Measurements from ENCODE around the gene SCARF1.
"Not testable (repeated sequence)": the region's sequence is repeated elsewhere in the genome, so short reads cannot be mapped to it uniquely, and the experiment has no call there.

SCARF1 gene

DNA sequence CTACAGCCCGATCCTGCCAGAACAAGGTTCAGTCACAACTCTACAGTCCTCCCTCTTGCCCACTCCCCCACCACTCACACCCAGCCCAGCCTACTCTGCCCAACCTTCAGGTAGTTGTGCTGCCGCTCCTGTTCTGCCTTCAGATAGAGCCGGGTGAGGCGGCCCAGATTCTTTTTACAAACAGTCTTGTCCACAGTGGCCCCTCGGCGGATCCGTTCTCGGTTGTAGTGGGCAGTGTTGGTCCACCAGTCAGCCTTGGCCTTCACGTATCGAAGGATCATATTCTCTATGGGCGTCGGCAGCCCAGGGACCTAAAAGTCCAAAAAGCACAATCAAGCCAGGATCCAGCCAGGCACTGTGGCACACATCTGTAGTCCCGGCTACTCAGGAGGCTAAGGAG is 30.9 kb upstream of the SCARF1 start:
- Histone ChIP-seq H3K4ac (ENCODE audit: low read length) (no peak overlapping the region), H3K18ac (ENCODE audit: low read length) (no peak overlapping the region), H3K14ac (ENCODE audit: low read length) (no peak overlapping the region), H4K91ac (ENCODE audit: low read depth, low read length, poor library complexity) (no peak overlapping the region), H3K27me3 (ENCODE audit: control insufficient read depth in 3 of 3, insufficient read depth in 3 of 3, low read depth in 1 of 3, low read length in 3 of 3) (no peaks in the 10 kb centered on the region), H3K4me2 (ENCODE audit: insufficient read depth, low read length, poor library complexity, severe bottlenecking) (no peak overlapping the region), H2BK15ac (ENCODE audit: low read length) (no peak overlapping the region), H3K23ac (ENCODE audit: low read depth, low read length, poor library complexity) (no peak overlapping the region), H3K9me3 (replicated peaks in 1 of 2; ENCODE audit: control insufficient read depth in 2 of 2, insufficient read depth in 1 of 2, low read depth in 1 of 2, low read length in 2 of 2) (peaks cover 0 to 2% of the 10 kb centered on the region in 2 donors), H2BK5ac (ENCODE audit: low read length) (no peak overlapping the region), H3K4me1 (ENCODE audit: control insufficient read depth in 2 of 2, insufficient read depth in 1 of 2, low read depth in 1 of 2, low read length in 2 of 2) (no peaks in the 10 kb centered on the region), H3K27ac (replicated peaks; ENCODE audit: low read length) (no peak overlapping the region), H2AK5ac (ENCODE audit: low read depth, low read length) (no peak overlapping the region), H3K36me3 (replicated peaks in 1 of 2; ENCODE audit: control insufficient read depth in 2 of 2, insufficient read depth in 2 of 2, low read length in 2 of 2) (peaks cover 80 to 97% of the 10 kb centered on the region in 2 donors), H2AFZ (ENCODE audit: low read length) (no peak overlapping the region), H2BK120ac (ENCODE audit: low read depth, low read length) (no peak overlapping the region), H2BK12ac (ENCODE audit: low read length) (no peak overlapping the region), H3K79me1 (ENCODE audit: low read depth, low read length) (peaks cover 5% of the 10 kb centered on the region), H3K9ac (ENCODE audit: low read depth, low read length, poor library complexity) (no peak overlapping the region), H3K4me3 (ENCODE audit: low read length in 2 of 2) (no peak overlapping the region), H4K8ac (ENCODE audit: low read depth, low read length) (no peak overlapping the region)
- no peak for DNase-seq (ENCODE audit: low spot score)
- no CpG with 5 or more reads among the region's 13 CpGs for WGBS, 2 donors (ENCODE audit: extremely low coverage in 2 of 2, insufficient read length in 2 of 2, insufficient replicate concordance in 1 of 2)

DNA sequence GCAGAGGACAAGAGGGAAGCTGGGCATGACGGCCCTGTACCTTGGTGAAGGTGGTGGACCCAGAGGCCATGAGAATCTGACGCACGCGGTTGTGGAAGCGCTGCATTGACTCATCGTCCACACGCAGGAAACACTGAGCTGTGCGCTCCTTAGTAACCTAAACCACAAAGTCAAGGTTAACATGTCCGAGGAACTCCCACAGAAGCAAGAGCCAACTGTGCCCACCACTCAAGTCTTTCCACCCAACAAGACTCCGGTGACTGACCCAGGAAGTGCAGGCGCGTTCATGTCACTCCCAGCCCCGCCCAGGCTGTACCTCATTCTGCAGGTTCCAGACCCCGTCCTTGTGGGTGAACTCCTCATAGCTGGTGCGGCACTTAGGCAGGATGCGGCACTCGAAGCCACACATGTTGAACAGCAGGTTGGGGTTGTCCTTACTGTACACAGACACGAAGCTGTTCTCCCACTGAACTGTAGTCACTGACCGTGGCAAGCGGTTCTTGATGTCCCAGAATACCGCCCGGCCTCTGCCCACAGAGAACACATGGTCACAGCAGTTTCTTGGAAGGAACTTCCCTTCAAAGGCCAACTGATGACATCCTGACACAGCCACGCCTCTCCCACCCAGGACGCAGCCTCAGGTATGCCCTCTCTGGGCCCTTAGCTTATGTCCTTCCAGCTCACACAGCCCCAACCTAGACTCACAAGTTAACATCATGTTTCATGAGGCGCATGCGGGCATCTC is 27.7 kb upstream of the SCARF1 start:
- peak overlapping the region; percentile 53 for H3K9ac ChIP-seq (ENCODE audit: low read depth, low read length, poor library complexity)
- H3K18ac ChIP-seq (ENCODE audit: low read length) = no peak overlapping the region
- no peak overlapping the region for H3K4ac ChIP-seq (ENCODE audit: low read length)
- H2BK12ac ChIP-seq (ENCODE audit: low read length) = no peak overlapping the region
- H4K8ac ChIP-seq (ENCODE audit: low read depth, low read length) = no peak overlapping the region
- no peak overlapping the region for H3K27ac ChIP-seq (replicated peaks; ENCODE audit: low read length)
- H4K91ac ChIP-seq (ENCODE audit: low read depth, low read length, poor library complexity) = no peak overlapping the region
- peak overlapping the region; percentile 76 for H3K23ac ChIP-seq (ENCODE audit: low read depth, low read length, poor library complexity)
- no peak overlapping the region for H2BK5ac ChIP-seq (ENCODE audit: low read length)
- peaks cover 0 to 2% of the 10 kb centered on the region in 2 donors for H3K9me3 ChIP-seq (replicated peaks in 1 of 2; ENCODE audit: control insufficient read depth in 2 of 2, insufficient read depth in 1 of 2, low read depth in 1 of 2, low read length in 2 of 2)
- no peaks in the 10 kb centered on the region for H3K4me1 ChIP-seq (ENCODE audit: control insufficient read depth in 2 of 2, insufficient read depth in 1 of 2, low read depth in 1 of 2, low read length in 2 of 2)
- no peak overlapping the region for H2AK5ac ChIP-seq (ENCODE audit: low read depth, low read length)
- peaks cover 70 to 97% of the 10 kb centered on the region in 2 donors for H3K36me3 ChIP-seq (replicated peaks in 1 of 2; ENCODE audit: control insufficient read depth in 2 of 2, insufficient read depth in 2 of 2, low read length in 2 of 2)
- no peak overlapping the region for H2BK15ac ChIP-seq (ENCODE audit: low read length)
- DNase-seq (ENCODE audit: low spot score) = no peak
- WGBS, 2 donors (ENCODE audit: extremely low coverage in 2 of 2, insufficient read length in 2 of 2, insufficient replicate concordance in 1 of 2) = no CpG with 5 or more reads among the region's 26 CpGs
- no peak overlapping the region for H2BK120ac ChIP-seq (ENCODE audit: low read depth, low read length)
- no peak overlapping the region for H2AFZ ChIP-seq (ENCODE audit: low read length)
- H3K27me3 ChIP-seq (ENCODE audit: control insufficient read depth in 3 of 3, insufficient read depth in 3 of 3, low read depth in 1 of 3, low read length in 3 of 3) = no peaks in the 10 kb centered on the region
- peaks cover 3% of the 10 kb centered on the region for H3K79me1 ChIP-seq (ENCODE audit: low read depth, low read length)
- no peak overlapping the region for H3K4me3 ChIP-seq (ENCODE audit: low read length in 2 of 2)
- H3K14ac ChIP-seq (ENCODE audit: low read length) = no peak overlapping the region
- H3K4me2 ChIP-seq (ENCODE audit: insufficient read depth, low read length, poor library complexity, severe bottlenecking) = no peak overlapping the region

DNA sequence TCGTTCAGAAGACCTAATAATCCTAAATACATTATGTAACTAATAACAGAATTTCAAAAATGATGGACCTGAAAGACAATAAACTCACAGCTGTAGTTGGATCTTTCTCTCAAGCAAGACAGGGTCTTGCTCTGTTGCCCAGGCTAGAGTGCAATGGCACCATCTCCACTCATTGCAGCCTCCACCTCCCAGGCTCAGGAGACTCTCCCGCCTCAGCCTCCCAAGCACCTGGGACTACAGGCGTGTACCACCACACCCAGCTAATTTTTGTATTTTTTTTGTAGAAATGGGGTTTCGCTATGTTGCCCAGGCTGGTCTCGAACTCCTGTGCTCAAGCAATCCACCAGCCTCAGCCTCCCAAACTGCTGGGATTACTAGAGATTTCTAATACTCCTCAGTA is 18.4 kb upstream of the SCARF1 start:
- H3K4ac ChIP-seq (ENCODE audit: low read length); H2BK5ac ChIP-seq (ENCODE audit: low read length); H3K4me2 ChIP-seq (ENCODE audit: insufficient read depth, low read length, poor library complexity, severe bottlenecking); H2BK120ac ChIP-seq (ENCODE audit: low read depth, low read length); H3K18ac ChIP-seq (ENCODE audit: low read length); DNase-seq (ENCODE audit: low spot score); H4K91ac ChIP-seq (ENCODE audit: low read depth, low read length, poor library complexity); H3K4me1 ChIP-seq (ENCODE audit: control insufficient read depth in 2 of 2, insufficient read depth in 1 of 2, low read depth in 1 of 2, low read length in 2 of 2); H2BK12ac ChIP-seq (ENCODE audit: low read length); H3K9ac ChIP-seq (ENCODE audit: low read depth, low read length, poor library complexity); H3K27ac ChIP-seq (replicated peaks; ENCODE audit: low read length); H4K8ac ChIP-seq (ENCODE audit: low read depth, low read length); H3K4me3 ChIP-seq (ENCODE audit: low read length in 2 of 2); H3K14ac ChIP-seq (ENCODE audit: low read length); H3K23ac ChIP-seq (ENCODE audit: low read depth, low read length, poor library complexity); H2BK15ac ChIP-seq (ENCODE audit: low read length); H2AK5ac ChIP-seq (ENCODE audit: low read depth, low read length); H3K9me3 ChIP-seq (replicated peaks in 1 of 2; ENCODE audit: control insufficient read depth in 2 of 2, insufficient read depth in 1 of 2, low read depth in 1 of 2, low read length in 2 of 2); H2AFZ ChIP-seq (ENCODE audit: low read length); H3K27me3 ChIP-seq (ENCODE audit: control insufficient read depth in 3 of 3, insufficient read depth in 3 of 3, low read depth in 1 of 3, low read length in 3 of 3); H3K79me1 ChIP-seq (ENCODE audit: low read depth, low read length): not testable (repeated sequence)
- WGBS, 2 donors (ENCODE audit: extremely low coverage in 2 of 2, insufficient read length in 2 of 2, insufficient replicate concordance in 1 of 2) = no CpG with 5 or more reads among the region's 5 CpGs
- H3K36me3 ChIP-seq (replicated peaks in 1 of 2; ENCODE audit: control insufficient read depth in 2 of 2, insufficient read depth in 2 of 2, low read length in 2 of 2) = peaks cover 48 to 97% of the 10 kb centered on the region in 2 donors

DNA sequence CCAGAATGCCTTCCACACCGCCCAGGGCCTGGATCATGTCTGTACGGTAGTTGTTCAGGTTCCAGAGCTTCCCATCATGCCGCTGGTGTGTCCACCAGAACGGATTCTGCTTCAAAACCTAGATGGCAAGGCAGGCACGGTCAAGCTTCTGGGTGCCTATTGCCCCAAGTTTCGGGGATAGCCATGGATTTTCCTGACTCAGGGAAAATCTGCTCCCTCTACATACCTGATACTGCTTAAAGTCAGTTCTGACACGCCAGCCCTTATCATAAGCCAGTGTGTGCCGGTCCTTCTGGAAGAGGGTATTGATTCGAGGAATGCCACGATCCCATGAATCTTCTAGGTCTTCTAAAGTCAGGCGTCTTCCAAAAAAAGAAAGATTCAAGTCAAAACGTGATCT is 15.5 kb upstream of the SCARF1 start:
- Histone ChIP-seq H2AFZ (ENCODE audit: low read length) (no peak overlapping the region), H3K4me1 (ENCODE audit: control insufficient read depth in 2 of 2, insufficient read depth in 1 of 2, low read depth in 1 of 2, low read length in 2 of 2) (no peaks in the 10 kb centered on the region), H3K4me3 (ENCODE audit: low read length in 2 of 2) (no peak overlapping the region), H4K8ac (ENCODE audit: low read depth, low read length) (no peak overlapping the region), H3K14ac (ENCODE audit: low read length) (no peak overlapping the region), H2BK15ac (ENCODE audit: low read length) (no peak overlapping the region), H3K4me2 (ENCODE audit: insufficient read depth, low read length, poor library complexity, severe bottlenecking) (no peak overlapping the region), H4K91ac (ENCODE audit: low read depth, low read length, poor library complexity) (no peak overlapping the region), H2AK5ac (ENCODE audit: low read depth, low read length) (no peak overlapping the region), H3K23ac (ENCODE audit: low read depth, low read length, poor library complexity) (no peak overlapping the region), H2BK12ac (ENCODE audit: low read length) (no peak overlapping the region), H3K18ac (ENCODE audit: low read length) (no peak overlapping the region), H3K27ac (replicated peaks; ENCODE audit: low read length) (no peak overlapping the region), H3K27me3 (ENCODE audit: control insufficient read depth in 3 of 3, insufficient read depth in 3 of 3, low read depth in 1 of 3, low read length in 3 of 3) (no peaks in the 10 kb centered on the region), H3K36me3 (replicated peaks in 1 of 2; ENCODE audit: control insufficient read depth in 2 of 2, insufficient read depth in 2 of 2, low read length in 2 of 2) (peaks cover 57 to 98% of the 10 kb centered on the region in 2 donors), H3K9ac (ENCODE audit: low read depth, low read length, poor library complexity) (no peak overlapping the region), H2BK5ac (ENCODE audit: low read length) (no peak overlapping the region), H2BK120ac (ENCODE audit: low read depth, low read length) (no peak overlapping the region), H3K4ac (ENCODE audit: low read length) (no peak overlapping the region), H3K79me1 (ENCODE audit: low read depth, low read length) (peaks cover 1% of the 10 kb centered on the region), H3K9me3 (replicated peaks in 1 of 2; ENCODE audit: control insufficient read depth in 2 of 2, insufficient read depth in 1 of 2, low read depth in 1 of 2, low read length in 2 of 2) (peaks cover 0 to 4% of the 10 kb centered on the region in 2 donors)
- WGBS, 2 donors (ENCODE audit: extremely low coverage in 2 of 2, insufficient read length in 2 of 2, insufficient replicate concordance in 1 of 2) = no CpG with 5 or more reads among the region's 12 CpGs
- no peak for DNase-seq (ENCODE audit: low spot score)

All from neuronal stem cell (in vitro differentiated cells).